GM21619 (cell line): ENCODE measurements around the gene SMARCAD1.

Experiments used
- ATAC-seq: cut with Tn5 transposase; IDR thresholded peaks from one replicate; pipeline ENCODE4 v1.9.1; 2021; ENCODE audit not compliant: unreplicated experiment

The SMARCAD1 gene

GRCh38 chr4:94226763-94227162 is 19.1 kb downstream of the SMARCAD1 start:
- no peak for ATAC-seq

- no peak for ATAC-seq
Observed at GRCh38 chr4:94228493-94229216, 21.0 kb downstream of the SMARCAD1 start.

GRCh38 chr4:94232519-94232918 is 24.9 kb downstream of the SMARCAD1 start:
- no peak for ATAC-seq

- no peak for ATAC-seq
Observed at GRCh38 chr4:94235825-94236224, 28.2 kb downstream of the SMARCAD1 start.

- ATAC-seq = no peak
Observed at GRCh38 chr4:94237271-94237670, 29.6 kb downstream of the SMARCAD1 start.

DNA sequence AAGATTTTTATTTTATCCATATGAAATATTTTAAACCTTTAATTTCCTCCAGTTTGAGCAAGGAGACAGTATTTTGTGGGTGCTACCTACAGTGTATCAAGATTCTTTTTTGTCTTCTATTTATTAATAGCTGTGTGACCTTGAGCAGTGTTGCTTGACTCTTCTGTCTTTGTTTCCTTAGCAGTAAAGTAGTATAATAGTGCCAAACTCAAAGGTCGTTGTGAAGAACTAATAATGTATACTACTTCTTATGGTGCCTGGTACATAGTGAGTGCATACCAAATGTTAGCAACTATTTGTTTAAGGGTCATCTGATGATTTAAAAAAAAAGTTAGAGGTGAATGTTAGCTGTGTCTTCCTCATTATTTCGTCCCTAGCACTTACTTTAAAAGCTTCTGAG is 30.5 kb downstream of the SMARCAD1 start:
- ATAC-seq = no peak

- no peak for ATAC-seq
Observed at GRCh38 chr4:94240384-94240783, 32.7 kb downstream of the SMARCAD1 start.

DNA sequence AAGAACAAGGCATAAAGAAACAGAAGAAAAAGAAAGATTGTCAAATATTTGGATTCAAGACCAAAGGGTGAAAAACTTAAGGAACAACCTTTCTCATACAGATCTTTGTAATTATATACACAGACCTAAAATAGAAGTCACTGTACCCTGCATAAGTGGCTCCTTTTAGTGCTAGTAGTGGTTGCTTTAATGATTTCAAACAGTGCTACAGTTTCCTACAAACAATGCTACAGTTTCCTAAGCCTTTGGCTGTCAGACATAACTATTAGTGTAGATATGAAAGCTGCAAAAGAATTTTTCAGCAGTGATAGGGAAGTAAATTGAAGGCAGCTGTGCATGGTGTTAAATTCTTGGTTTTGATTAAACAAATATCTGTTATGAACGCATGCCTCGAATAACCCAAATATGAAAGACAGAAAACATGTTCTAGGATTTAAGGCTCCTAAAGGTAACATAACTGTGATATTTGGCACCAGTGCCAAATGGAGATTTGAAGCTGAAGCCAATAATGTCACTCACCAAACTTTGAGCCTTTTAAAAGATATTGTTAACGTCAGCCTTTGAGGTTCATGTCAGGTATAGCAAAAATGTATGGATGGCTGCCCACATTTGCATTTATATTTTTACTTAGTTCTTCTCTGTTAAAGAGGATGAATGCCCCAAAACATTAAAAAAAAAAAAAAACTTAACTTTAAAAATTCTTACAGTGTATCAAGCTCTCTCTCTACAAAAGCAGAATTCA is 36.6 kb downstream of the SMARCAD1 start:
- no peak for ATAC-seq

DNA sequence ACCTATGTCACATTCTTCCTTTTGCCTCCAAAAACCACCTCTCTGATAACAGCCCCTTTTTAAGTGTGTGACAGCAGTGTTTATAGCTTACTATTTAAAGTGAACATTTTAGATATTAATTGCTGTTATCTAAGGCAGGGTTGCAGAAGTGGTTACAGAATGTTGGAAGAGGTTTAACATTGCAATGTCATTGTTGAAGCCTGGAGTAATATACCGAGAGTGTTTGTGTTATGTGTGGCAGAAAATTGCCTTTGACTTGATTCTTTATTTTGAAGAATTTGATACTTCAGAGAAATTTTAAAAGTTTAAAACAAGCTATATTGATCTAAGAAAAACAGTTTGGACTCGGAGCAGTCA is 37.1 kb downstream of the SMARCAD1 start:
- ATAC-seq = no peak

- no peak for ATAC-seq
Observed at GRCh38 chr4:94251094-94251493, 43.4 kb downstream of the SMARCAD1 start.

DNA sequence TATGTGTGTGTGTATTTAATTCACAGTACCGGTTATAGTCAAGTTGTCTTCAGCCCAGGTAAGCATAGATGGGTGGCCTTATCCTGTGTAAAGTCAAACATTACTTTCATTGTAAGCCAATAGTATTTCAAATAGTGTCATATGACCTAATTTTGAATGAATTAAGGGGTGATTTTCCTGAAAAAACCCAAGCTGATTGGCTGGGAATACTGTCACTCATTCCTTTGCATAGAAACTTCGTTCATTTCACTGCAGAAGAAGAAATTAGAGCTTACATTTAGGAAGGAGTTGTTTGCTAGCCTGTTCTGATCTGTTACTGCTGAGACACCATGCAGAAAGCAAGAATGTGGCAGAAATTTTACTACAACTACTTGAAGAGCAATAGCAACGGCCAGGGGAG is 45.4 kb downstream of the SMARCAD1 start:
- no peak for ATAC-seq

- no peak for ATAC-seq
Observed at GRCh38 chr4:94256144-94256783, 48.6 kb downstream of the SMARCAD1 start.

DNA sequence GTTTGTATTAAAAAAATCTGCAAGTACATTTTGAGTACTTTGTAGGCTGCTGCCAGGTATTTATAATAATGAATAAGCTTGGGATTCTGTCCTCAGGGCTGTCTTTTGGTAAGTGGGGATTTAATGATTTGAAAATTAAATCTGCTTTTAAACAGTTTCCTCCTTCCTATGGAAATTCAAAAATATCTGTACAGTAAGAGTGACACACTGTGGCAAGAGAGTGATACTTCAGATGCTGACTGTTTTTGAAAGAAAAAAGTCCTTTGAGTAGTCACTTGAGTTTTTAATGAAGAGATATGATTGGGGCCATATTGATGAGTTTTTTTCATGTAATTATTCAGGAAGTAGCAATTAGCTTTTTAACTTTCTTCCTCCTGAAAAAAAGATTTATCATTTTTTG is 49.2 kb downstream of the SMARCAD1 start:
- ATAC-seq = no peak

- no peak for ATAC-seq
Observed at GRCh38 chr4:94262163-94263016, 54.7 kb downstream of the SMARCAD1 start.

DNA sequence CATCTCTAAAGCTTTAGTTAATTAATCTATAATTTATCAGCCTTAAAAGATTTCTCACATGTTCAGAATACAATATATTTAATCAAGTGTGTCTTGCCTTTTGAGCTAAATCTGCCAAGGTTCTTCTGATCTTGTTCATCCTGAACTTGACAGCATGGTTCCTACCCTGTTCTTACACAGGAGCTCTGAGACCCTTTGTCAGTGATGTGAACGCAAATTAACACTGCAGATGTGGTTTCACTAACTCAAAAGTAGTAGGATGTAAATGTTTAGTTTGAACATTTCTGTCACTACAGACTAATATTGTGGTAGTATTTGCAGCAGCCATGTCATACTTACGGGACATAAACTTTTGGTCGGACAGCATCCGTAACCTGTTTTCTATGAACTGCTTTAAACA is 59.4 kb downstream of the SMARCAD1 start:
- ATAC-seq = no peak

- no peak for ATAC-seq
Observed at GRCh38 chr4:94271248-94271647, 63.6 kb downstream of the SMARCAD1 start.

GRCh38 chr4:94274912-94275311 is 67.2 kb downstream of the SMARCAD1 start:
- no peak for ATAC-seq

DNA sequence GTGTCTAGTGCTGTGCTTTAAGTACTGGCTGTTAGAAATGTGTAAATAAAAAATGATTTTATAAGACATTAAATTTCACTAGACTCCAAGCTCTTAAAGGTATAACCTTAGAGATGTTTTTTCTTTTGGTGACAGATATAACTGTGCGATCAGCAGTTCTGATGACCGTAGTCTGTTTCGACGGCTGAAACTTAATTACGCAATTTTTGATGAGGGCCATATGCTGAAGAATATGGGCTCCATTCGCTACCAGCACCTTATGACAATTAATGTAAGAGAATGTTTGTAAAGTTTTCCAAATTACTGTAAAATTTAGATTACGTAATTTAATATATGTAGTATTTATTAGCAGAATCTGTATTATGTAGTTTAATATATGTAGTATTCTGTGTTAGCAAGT is 68.5 kb downstream of the SMARCAD1 start:
- ATAC-seq = no peak

GRCh38 chr4:94277534-94277933 is 69.9 kb downstream of the SMARCAD1 start:
- no peak for ATAC-seq

- no peak for ATAC-seq
Observed at GRCh38 chr4:94278781-94279180, 71.1 kb downstream of the SMARCAD1 start.

DNA sequence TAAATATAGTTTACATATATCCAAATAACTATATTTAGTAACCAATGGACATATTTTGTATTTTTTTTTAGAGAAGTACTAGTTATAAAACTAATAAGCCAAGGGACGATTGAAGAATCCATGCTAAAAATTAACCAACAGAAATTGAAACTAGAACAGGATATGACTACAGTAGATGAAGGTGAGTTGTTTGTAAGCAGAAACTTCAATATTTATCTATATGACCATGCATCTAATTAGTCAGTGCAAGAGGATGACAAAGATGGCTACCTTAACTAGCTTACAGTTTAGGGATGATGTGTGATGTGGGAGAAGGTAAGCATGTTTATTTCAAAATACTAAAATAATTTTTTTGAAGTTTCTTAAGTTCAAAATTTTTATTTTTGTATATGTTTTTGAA is 77.2 kb downstream of the SMARCAD1 start:
- ATAC-seq = peak; percentile 76
